PFSK-1 (cell line): Measurements from ENCODE around the gene RBM33.

ENCODE experiments used
- FOXP2 ChIP-seq: optimal IDR thresholded peaks from 2 replicates; pipeline ENCODE3; 2011; ENCODE audit warnings: borderline replicate concordance, control low read depth, inconsistent platforms; ENCODE audit not compliant: insufficient read depth; ENCODE audit errors: extremely low read length, extremely low read depth
- POLR2AphosphoS5 ChIP-seq: IDR thresholded peaks from 2 replicates; pipeline ENCODE4 v1.6.1; 2012; ENCODE audit warnings: low read depth, mild to moderate bottlenecking, control low read depth, low read length, moderate library complexity
- REST ChIP-seq, 2 experiments: IDR thresholded peaks; 2 replicates each; pipeline versions ENCODE4 v1.6.1 to v1.8.0; 2011 to 2012; ENCODE audit warnings: low read depth in 2 of 2, low read length in 2 of 2, control low read depth in 1 of 2, inconsistent platforms in 1 of 2, mild to moderate bottlenecking in 1 of 2, moderate library complexity in 1 of 2; ENCODE audit not compliant: insufficient read depth in 1 of 2
- SIN3A ChIP-seq: IDR thresholded peaks from 2 replicates; pipeline ENCODE4 v1.6.1; 2012; ENCODE audit warnings: mild to moderate bottlenecking, low read length, moderate library complexity, borderline replicate concordance; ENCODE audit not compliant: insufficient read depth
- TAF1 ChIP-seq: IDR thresholded peaks from 2 replicates; pipeline ENCODE4 v1.6.1; 2012; ENCODE audit warnings: low read length, control low read depth, borderline replicate concordance; ENCODE audit not compliant: insufficient read depth

The RBM33 gene

GRCh38 chr7:155625557-155625956, 18.9 kb upstream of the RBM33 start:
- TF ChIP-seq TAF1 = no peak
- TF ChIP-seq SIN3A = no peak
- TF ChIP-seq FOXP2 = no peak
- TF ChIP-seq REST (IDR thresholded peaks at IDR 0.05; ENCODE audit: insufficient read depth in 1 of 2, low read depth in 2 of 2, low read length in 2 of 2) = no peak
- no peak for TF ChIP-seq POLR2AphosphoS5

DNA sequence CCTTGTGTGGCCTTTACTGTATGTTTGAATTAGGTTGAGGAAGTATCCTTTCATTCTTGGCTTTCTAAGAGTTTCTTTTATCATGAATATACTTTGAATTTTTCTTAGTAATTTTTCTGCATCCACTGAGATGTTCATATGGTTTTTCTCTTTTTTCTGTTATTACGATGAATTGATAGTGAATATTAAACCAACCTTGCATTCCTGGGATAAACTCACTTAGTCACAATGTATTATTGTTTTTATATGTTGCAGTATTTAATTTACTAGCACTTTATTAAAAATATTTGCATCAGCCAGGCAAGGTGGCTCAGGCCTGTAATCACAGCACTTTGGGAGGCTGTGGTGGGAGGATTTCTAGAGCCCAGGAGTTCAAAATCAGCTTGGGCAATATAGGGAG, 15.3 kb upstream of the RBM33 start:
- TF ChIP-seq FOXP2 (no peak), SIN3A (no peak), REST (IDR thresholded peaks at IDR 0.05; ENCODE audit: insufficient read depth in 1 of 2, low read depth in 2 of 2, low read length in 2 of 2) (no peak), POLR2AphosphoS5 (no peak), TAF1 (no peak)

DNA sequence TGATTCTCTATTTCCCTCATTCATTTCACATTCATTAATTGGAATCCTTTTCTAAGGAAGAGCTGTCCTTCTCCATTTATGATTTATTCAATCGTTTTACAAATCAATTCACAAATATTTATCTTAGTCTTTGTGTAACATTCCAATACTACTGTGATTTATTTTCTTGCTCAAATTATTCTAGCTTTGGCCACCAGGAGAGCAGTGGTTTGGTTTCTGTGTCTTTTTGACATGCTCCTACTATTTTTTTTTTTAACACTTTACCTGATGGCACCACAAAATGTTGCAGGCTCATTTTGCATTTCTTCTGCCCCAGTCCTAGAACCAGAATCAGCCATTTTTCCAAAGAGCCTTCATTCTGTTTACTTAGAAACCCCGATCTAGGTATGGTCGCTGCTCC, 13.3 kb upstream of the RBM33 start:
- TF ChIP-seq POLR2AphosphoS5 (no peak), FOXP2 (no peak), REST (IDR thresholded peaks at IDR 0.05; ENCODE audit: insufficient read depth in 1 of 2, low read depth in 2 of 2, low read length in 2 of 2) (no peak), TAF1 (no peak), SIN3A (no peak)

GRCh38 chr7:155635817-155636216, 8.6 kb upstream of the RBM33 start:
- no peak for TF ChIP-seq FOXP2
- TF ChIP-seq SIN3A = no peak
- TF ChIP-seq POLR2AphosphoS5 = no peak
- no peak for TF ChIP-seq REST (IDR thresholded peaks at IDR 0.05; ENCODE audit: insufficient read depth in 1 of 2, low read depth in 2 of 2, low read length in 2 of 2)
- no peak for TF ChIP-seq TAF1

DNA sequence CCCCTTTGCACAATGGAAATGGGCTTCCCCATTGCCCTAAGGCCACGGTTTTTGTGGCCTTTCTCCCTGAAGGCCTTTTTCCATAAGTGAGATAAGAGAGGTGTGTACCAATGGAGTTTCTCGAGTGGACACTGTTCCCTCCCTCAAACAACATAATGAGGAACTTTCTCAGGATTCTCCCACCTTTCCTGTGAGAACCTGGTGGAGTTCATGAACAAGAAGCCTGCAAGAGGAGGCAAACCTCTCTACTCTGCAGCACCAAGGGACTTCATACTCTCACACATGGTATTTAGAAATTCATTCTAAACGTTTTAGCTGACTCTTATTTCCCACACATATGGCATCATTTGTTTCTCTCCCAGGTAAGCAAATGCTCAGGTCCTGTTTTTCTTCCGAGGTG, 7.3 kb upstream of the RBM33 start:
- TF ChIP-seq REST (IDR thresholded peaks at IDR 0.05; ENCODE audit: insufficient read depth in 1 of 2, low read depth in 2 of 2, low read length in 2 of 2) (no peak), TAF1 (no peak), FOXP2 (no peak), POLR2AphosphoS5 (no peak), SIN3A (no peak)
